ENCODE measurements around the gene GLRA2.

DNA sequence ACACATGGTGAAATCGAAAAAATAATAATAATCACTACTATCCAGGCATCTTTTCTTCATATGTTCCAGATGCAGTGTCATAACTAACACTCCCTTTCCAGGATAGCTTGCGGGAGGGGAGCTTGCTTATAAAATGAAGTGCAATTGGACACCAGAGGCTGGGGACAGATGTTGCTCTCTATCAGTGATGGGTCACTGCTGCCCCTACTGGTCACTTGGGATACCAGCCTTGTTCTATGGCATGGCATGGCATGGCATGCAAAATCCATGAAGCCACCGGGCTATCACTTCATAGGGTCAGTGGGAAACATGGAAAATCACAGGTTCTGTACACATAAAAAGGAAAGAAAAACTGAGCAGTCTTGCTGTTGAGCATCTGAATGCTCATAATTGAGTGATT is 168.1 kb downstream of the GLRA2 start:
- TF ChIP-seq, protein P1, sequence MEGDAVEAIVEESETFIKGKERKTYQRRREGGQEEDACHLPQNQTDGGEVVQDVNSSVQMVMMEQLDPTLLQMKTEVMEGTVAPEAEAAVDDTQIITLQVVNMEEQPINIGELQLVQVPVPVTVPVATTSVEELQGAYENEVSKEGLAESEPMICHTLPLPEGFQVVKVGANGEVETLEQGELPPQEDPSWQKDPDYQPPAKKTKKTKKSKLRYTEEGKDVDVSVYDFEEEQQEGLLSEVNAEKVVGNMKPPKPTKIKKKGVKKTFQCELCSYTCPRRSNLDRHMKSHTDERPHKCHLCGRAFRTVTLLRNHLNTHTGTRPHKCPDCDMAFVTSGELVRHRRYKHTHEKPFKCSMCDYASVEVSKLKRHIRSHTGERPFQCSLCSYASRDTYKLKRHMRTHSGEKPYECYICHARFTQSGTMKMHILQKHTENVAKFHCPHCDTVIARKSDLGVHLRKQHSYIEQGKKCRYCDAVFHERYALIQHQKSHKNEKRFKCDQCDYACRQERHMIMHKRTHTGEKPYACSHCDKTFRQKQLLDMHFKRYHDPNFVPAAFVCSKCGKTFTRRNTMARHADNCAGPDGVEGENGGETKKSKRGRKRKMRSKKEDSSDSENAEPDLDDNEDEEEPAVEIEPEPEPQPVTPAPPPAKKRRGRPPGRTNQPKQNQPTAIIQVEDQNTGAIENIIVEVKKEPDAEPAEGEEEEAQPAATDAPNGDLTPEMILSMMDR (IDR thresholded peaks at IDR 0.05; ENCODE audit: insufficient read depth, low read length), result peak; percentile 5
- TF ChIP-seq POLR2AphosphoS5 (IDR thresholded peaks at IDR 0.05; ENCODE audit: low read depth), result no peak
- TF ChIP-seq, protein P2, sequence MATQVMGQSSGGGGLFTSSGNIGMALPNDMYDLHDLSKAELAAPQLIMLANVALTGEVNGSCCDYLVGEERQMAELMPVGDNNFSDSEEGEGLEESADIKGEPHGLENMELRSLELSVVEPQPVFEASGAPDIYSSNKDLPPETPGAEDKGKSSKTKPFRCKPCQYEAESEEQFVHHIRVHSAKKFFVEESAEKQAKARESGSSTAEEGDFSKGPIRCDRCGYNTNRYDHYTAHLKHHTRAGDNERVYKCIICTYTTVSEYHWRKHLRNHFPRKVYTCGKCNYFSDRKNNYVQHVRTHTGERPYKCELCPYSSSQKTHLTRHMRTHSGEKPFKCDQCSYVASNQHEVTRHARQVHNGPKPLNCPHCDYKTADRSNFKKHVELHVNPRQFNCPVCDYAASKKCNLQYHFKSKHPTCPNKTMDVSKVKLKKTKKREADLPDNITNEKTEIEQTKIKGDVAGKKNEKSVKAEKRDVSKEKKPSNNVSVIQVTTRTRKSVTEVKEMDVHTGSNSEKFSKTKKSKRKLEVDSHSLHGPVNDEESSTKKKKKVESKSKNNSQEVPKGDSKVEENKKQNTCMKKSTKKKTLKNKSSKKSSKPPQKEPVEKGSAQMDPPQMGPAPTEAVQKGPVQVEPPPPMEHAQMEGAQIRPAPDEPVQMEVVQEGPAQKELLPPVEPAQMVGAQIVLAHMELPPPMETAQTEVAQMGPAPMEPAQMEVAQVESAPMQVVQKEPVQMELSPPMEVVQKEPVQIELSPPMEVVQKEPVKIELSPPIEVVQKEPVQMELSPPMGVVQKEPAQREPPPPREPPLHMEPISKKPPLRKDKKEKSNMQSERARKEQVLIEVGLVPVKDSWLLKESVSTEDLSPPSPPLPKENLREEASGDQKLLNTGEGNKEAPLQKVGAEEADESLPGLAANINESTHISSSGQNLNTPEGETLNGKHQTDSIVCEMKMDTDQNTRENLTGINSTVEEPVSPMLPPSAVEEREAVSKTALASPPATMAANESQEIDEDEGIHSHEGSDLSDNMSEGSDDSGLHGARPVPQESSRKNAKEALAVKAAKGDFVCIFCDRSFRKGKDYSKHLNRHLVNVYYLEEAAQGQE (IDR thresholded peaks at IDR 0.05; ENCODE audit: insufficient replicate concordance, low read depth), result no peak

Data from HL-60 (cell line).